Measurements from ENCODE around the gene PCDHB6. TPM values are rescaled to one million over a fixed set of nuclear protein-coding genes. Genes with fewer than 3 reads are reported as not detected.
"Not testable (repeated sequence)": the region's sequence is repeated elsewhere in the genome, so short reads cannot be mapped to it uniquely, and the experiment has no call there.

PCDHB6 gene
- polyA plus RNA-seq, 2 of the 4 experiments (the other 2 are of a cell fraction), result 0.92 to 1.0 TPM

DNA sequence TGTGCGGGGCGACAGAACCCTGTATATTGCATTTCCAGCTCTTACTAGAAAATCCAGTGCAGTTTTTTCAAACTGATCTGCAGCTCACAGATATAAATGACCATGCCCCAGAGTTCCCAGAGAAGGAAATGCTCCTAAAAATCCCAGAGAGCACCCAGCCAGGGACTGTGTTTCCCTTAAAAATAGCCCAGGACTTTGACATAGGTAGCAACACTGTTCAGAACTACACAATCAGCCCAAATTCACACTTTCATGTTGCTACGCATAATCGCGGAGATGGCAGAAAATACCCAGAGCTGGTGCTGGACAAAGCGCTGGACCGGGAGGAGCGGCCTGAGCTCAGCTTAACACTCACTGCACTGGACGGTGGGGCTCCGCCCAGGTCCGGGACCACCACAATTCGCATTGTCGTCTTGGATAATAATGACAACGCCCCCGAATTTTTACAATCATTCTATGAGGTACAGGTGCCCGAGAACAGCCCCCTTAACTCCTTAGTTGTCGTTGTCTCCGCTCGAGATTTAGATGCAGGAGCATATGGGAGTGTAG, 14.1 kb upstream of the PCDHB6 start:
- Histone ChIP-seq H3K4me2 (peak overlapping the region; percentile 31), H3K27ac (no peak overlapping the region), H3K4me1 (no peaks in the 10 kb centered on the region), H3K9me3 (peaks cover 28% of the 10 kb centered on the region), H3K4me3 (peak overlapping the region; percentile 37)
- FAIRE-seq, result no peak
- ChIA-PET CTCF (interaction anchor here (1.1 to 2.0 kb wide), 10 partner anchors 8 to 388 kb away, joined by 3 to 6 read pairs (median 4); partner anchors contain the start of genes PCDHB2 and PCDHB6), POLR2A (interaction anchor here (0.9 kb wide), 1 partner anchor 185 kb away, joined by 3 read pairs; the partner anchor contains the start of gene TAF7)
- peak in 1 of 2 experiments; percentile 19; a peak in 1 of 6 replicates for ATAC-seq
- WGBS (ENCODE audit: missing lambda C conversion rate), result 72% methylated on average over 19 of the region's 19 CpGs
- TF ChIP-seq PHF8 (IDR thresholded peaks at IDR 0.05; ENCODE audit: borderline replicate concordance, low read depth) (no peak), NR3C1 (IDR thresholded peaks at IDR 0.05) (no peak), MAZ (IDR thresholded peaks at IDR 0.05; ENCODE audit: borderline replicate concordance, low read depth, low read length) (no peak), HOXA7 (CRISPR knock-in tag; IDR thresholded peaks at IDR 0.05) (no peak), KDM5A (IDR thresholded peaks at IDR 0.05) (no peak), RFX5 (IDR thresholded peaks at IDR 0.05) (no peak), SMC3 (IDR thresholded peaks at IDR 0.05) (no peak), HEYL (CRISPR knock-in tag; IDR thresholded peaks at IDR 0.05) (no peak), CHD2 (IDR thresholded peaks at IDR 0.05; ENCODE audit: low read length, partially characterized antibody) (no peak), HOXB5 (CRISPR knock-in tag; IDR thresholded peaks at IDR 0.05) (no peak), MYC (IDR thresholded peaks at IDR 0.05; ENCODE audit: borderline replicate concordance, low read length) (no peak), ESRRA (IDR thresholded peaks at IDR 0.05; ENCODE audit: borderline replicate concordance, low read length) (no peak), RARB (CRISPR knock-in tag; IDR thresholded peaks at IDR 0.05) (no peak), SREBF2 (IDR thresholded peaks at IDR 0.05) (no peak), TP53 (CRISPR knock-in tag; IDR thresholded peaks at IDR 0.05) (no peak)
- TF ChIP-seq, protein P1, sequence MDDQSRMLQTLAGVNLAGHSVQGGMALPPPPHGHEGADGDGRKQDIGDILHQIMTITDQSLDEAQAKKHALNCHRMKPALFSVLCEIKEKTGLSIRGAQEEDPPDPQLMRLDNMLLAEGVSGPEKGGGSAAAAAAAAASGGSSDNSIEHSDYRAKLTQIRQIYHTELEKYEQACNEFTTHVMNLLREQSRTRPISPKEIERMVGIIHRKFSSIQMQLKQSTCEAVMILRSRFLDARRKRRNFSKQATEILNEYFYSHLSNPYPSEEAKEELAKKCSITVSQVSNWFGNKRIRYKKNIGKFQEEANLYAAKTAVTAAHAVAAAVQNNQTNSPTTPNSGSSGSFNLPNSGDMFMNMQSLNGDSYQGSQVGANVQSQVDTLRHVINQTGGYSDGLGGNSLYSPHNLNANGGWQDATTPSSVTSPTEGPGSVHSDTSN (IDR thresholded peaks at IDR 0.05), result no peak
- DNase-seq (ENCODE audit: low read depth in 1 of 2, low spot score in 1 of 2), result no peak

- POLR2A ChIA-PET; H3K4me2 ChIP-seq; ATAC-seq; DNase-seq (ENCODE audit: low read depth in 1 of 2, low spot score in 1 of 2); H3K27ac ChIP-seq; H3K4me3 ChIP-seq; CTCF ChIA-PET; FAIRE-seq; H3K4me1 ChIP-seq: not testable (repeated sequence)
- peaks cover 23% of the 10 kb centered on the region for H3K9me3 ChIP-seq
- 71% methylated on average over 26 of the region's 34 CpGs for WGBS (ENCODE audit: missing lambda C conversion rate)
Observed at GRCh38 chr5:141137346-141137745, 12.5 kb upstream of the PCDHB6 start.

- ChIA-PET CTCF (interaction anchor here (0.6 to 1.8 kb wide), 20 partner anchors 8 to 417 kb away, joined by 3 to 8 read pairs (median 3); partner anchors contain the start of genes PCDHB12, PCDHB2, PCDHB5 and PCDHB8), POLR2A (no interaction called here)
- ATAC-seq, result peak; percentile 50 to 70; a peak in 4 of 6 replicates
- peak overlapping the region; percentile 78 for H3K4me2 ChIP-seq
- no peaks in the 10 kb centered on the region for H3K4me1 ChIP-seq
- FAIRE-seq, result no peak
- H3K4me3 ChIP-seq, result peak overlapping the region; percentile 42
- no peak overlapping the region for H3K27ac ChIP-seq
- 23% methylated on average over 24 of the region's 33 CpGs for WGBS (ENCODE audit: missing lambda C conversion rate)
- TF ChIP-seq ELK1 (IDR thresholded peaks at IDR 0.05; ENCODE audit: low read depth, low read length) (no peak), MAZ (IDR thresholded peaks at IDR 0.05; ENCODE audit: borderline replicate concordance, low read depth, low read length) (no peak), NPAS2 (CRISPR knock-in tag; IDR thresholded peaks at IDR 0.05; ENCODE audit: borderline replicate concordance) (no peak), ZC3H11A (IDR thresholded peaks at IDR 0.05) (no peak), MYC (IDR thresholded peaks at IDR 0.05; ENCODE audit: borderline replicate concordance, low read length) (no peak), RARB (CRISPR knock-in tag; IDR thresholded peaks at IDR 0.05) (no peak), ZSCAN20 (CRISPR knock-in tag; IDR thresholded peaks at IDR 0.05) (no peak), RAD21 (conservative IDR thresholded peaks at IDR 0.05 in 1 of 2, IDR thresholded peaks at IDR 0.05 in 1 of 2) (no peak), PHF8 (IDR thresholded peaks at IDR 0.05; ENCODE audit: borderline replicate concordance, low read depth) (no peak), ZNF302 (CRISPR knock-in tag; IDR thresholded peaks at IDR 0.05) (no peak), GATA3 (IDR thresholded peaks at IDR 0.05; ENCODE audit: borderline replicate concordance) (no peak), ESRRA (IDR thresholded peaks at IDR 0.05; ENCODE audit: borderline replicate concordance, low read length) (no peak), RFX5 (IDR thresholded peaks at IDR 0.05) (no peak), EP300 (IDR thresholded peaks at IDR 0.05) (no peak), RCOR1 (IDR thresholded peaks at IDR 0.05; ENCODE audit: low read depth, low read length) (no peak), CBX8 (IDR thresholded peaks at IDR 0.05) (no peak), HDAC2 (IDR thresholded peaks at IDR 0.05) (no peak), POLR2A (IDR thresholded peaks at IDR 0.05; ENCODE audit: low read length) (no peak), HES2 (IDR thresholded peaks at IDR 0.05) (no peak), HOXB13 (CRISPR knock-in tag; IDR thresholded peaks at IDR 0.05; ENCODE audit: low read depth) (no peak)
- H3K9me3 ChIP-seq, result peaks cover 7% of the 10 kb centered on the region; the same call in 2 of the 3 replicates
- no peak for DNase-seq (ENCODE audit: low read depth in 1 of 2, low spot score in 1 of 2)
Observed at GRCh38 chr5:141150224-141150992, 551 bp downstream of the PCDHB6 start.
